AG09309 (cell line): ENCODE results near the gene RASAL1.

ENCODE experiments used
- DNase-seq: peaks from one replicate; pipeline ENCODE4 v3.0.0-alpha.2; 2010; ENCODE audit warnings: low read depth
- H3K4me3 ChIP-seq: 2 replicates; pipeline ENCODE4 v1.5.1; 2011; ENCODE audit warnings: mild to moderate bottlenecking, low read depth, low read length, moderate library complexity; ENCODE audit not compliant: control insufficient read depth
- TF ChIP-seq, protein P1 (sequence below): IDR thresholded peaks from 2 replicates; pipeline ENCODE4 v1.5.1; 2011; ENCODE audit warnings: mild to moderate bottlenecking, low read depth, low read length, inconsistent platforms; ENCODE audit not compliant: insufficient read depth, control insufficient read depth; ENCODE audit errors: missing control alignments

RASAL1 gene

DNA sequence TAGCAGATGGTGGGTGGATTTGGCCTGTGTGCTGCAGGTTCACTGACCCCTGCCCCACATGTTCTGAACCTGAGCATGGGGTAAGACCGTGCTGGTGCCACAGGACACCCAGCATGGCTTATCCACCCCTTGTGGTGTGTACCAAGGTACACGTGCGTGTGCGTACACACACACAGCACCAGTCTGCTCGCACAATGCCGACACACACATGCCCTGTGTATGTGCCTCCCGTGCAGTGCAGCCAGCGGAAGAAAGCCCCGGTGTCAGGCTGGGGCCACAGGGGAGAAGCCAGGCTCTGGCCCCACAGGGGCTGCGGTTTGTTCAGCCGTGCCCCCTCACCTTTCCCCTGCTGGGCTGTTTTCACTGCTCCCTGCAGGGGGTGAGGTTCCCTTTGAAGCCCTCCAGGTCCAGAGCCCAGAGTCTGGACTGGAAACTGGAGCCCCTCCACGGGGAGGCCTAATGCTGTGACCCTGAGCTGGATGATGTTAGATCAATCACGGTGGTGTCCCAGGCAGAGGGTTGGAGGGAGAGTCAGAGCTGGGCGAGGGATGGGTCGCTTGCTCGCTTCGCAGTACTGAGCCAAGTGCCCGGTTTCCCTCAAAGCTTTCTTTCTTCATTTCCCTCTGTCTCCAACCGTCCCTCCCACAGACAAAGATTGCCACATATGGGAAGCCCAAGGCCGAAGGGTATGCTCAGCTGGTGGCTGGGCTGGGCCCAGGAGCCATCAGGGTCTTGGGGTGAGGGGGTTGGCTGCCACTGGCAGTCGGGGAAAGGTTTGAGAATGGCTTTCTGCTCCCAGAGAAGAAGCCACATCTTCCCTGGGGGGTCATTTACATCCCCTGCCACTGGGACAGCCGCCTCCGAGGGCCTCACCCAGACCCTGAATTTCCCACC is 72.8 kb downstream of the RASAL1 start:
- DNase-seq = no peak
- H3K4me3 ChIP-seq = no peak overlapping the region
- TF ChIP-seq, protein P1, sequence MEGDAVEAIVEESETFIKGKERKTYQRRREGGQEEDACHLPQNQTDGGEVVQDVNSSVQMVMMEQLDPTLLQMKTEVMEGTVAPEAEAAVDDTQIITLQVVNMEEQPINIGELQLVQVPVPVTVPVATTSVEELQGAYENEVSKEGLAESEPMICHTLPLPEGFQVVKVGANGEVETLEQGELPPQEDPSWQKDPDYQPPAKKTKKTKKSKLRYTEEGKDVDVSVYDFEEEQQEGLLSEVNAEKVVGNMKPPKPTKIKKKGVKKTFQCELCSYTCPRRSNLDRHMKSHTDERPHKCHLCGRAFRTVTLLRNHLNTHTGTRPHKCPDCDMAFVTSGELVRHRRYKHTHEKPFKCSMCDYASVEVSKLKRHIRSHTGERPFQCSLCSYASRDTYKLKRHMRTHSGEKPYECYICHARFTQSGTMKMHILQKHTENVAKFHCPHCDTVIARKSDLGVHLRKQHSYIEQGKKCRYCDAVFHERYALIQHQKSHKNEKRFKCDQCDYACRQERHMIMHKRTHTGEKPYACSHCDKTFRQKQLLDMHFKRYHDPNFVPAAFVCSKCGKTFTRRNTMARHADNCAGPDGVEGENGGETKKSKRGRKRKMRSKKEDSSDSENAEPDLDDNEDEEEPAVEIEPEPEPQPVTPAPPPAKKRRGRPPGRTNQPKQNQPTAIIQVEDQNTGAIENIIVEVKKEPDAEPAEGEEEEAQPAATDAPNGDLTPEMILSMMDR = no peak

DNA sequence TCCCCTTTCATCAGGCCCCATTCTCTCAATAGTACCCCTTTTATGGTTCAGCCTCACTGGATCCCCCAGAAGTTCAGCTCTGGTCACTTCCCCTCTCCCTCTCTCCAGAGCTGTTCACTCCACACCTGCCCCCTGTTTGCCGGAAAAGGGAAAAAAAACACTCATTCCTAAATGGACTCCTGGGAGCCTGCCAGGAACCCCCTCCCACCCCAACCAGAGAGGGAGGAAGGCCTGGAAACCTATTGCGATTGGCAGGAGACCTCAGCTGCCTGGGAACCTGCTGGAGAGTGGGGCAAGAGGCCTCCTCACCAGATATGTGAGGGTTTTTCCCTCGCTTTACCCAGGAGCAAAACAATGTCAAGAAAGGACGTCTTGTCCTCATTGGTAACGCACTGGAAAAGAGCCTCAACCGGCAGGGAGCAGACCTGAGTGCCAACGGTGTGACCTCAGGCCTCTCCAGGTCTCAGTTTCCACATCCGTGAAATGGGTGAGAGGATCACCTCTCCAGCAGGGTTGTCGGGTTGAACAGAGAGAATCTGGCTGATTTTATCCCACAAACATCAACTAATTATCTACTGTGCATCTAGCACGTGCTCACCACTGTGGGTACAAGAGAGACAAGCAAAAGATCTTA is 74.4 kb downstream of the RASAL1 start:
- TF ChIP-seq, protein P1 = no peak
- no peak overlapping the region for H3K4me3 ChIP-seq
- DNase-seq = no peak

DNA sequence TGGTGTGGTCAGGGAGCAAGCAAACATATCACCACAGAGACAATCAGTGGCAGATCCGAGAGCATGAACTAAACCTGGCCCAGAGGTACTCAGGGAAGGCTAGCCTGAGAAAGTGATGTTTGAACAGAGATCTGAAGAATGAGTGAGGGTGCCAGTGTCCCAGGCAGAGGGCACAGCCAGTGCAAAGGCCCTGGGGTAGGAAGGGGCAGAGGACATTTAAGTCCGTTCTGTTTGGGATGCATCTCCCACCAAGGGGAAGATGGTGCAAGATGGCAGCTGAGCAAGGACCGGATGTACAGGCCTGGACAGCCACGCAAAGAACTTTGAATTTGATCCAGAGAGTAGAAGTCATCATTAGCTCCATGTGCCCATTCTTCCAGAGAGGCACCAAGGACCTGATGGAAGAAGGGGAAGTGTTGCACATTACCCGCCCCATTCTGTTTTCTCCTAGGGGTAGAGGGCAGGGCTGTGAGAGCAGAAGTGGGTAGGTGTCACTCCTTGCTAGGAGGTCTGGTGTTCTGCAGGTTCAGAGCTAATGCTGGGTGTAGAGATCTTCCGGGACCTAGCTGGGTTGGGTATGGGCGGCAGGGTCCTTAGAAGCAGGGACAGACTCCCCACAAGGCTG is 75.1 kb downstream of the RASAL1 start:
- TF ChIP-seq, protein P1 = no peak
- no peak overlapping the region for H3K4me3 ChIP-seq
- no peak for DNase-seq

DNA sequence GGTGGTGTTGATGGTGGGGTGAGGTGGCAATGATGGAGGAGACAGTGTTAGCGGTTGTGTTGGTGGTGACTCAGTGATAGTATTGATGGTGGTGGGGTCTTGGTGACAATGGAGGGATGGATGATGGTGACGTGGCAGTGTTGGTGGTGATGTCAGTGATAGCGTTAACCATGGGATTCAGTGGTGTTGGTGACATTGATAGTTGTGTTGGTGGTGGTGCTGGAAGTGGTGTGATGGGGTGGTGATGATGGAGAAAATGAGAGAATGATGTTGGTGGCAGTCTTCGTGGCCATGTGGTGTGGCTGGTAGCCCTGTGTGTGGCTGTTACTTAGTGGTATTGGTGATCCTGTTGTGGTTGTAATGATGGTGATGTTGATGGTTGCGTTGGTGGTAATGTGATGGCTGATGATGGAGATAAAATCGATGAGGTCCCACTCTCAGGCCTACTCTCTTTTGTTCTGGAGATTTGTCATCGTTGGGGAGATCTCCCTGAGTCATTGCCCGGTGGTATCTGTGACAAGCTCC is 76.4 kb downstream of the RASAL1 start:
- DNase-seq = no peak
- TF ChIP-seq, protein P1 = no peak
- no peak overlapping the region for H3K4me3 ChIP-seq

DNA sequence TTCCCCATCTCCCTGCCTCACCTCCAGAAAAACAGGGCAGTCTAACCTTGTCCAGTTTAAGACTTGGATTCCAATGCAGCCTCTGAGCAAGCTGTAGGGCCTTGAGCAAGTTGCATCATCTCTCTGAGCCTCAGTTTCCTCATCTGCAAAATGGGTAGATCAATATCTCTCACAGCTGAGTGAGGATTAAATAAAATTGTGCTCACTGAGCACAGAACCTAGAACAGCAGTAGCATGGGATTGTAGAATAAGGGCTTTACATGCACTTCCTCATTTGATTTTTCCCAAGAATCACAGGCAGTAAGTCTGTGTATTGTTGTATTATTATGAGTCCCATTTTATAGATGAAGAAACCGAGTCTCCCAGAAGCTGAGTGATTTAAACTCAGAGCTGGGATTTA is 77.0 kb downstream of the RASAL1 start:
- TF ChIP-seq, protein P1 = no peak
- no peak for DNase-seq
- H3K4me3 ChIP-seq = no peak overlapping the region

DNA sequence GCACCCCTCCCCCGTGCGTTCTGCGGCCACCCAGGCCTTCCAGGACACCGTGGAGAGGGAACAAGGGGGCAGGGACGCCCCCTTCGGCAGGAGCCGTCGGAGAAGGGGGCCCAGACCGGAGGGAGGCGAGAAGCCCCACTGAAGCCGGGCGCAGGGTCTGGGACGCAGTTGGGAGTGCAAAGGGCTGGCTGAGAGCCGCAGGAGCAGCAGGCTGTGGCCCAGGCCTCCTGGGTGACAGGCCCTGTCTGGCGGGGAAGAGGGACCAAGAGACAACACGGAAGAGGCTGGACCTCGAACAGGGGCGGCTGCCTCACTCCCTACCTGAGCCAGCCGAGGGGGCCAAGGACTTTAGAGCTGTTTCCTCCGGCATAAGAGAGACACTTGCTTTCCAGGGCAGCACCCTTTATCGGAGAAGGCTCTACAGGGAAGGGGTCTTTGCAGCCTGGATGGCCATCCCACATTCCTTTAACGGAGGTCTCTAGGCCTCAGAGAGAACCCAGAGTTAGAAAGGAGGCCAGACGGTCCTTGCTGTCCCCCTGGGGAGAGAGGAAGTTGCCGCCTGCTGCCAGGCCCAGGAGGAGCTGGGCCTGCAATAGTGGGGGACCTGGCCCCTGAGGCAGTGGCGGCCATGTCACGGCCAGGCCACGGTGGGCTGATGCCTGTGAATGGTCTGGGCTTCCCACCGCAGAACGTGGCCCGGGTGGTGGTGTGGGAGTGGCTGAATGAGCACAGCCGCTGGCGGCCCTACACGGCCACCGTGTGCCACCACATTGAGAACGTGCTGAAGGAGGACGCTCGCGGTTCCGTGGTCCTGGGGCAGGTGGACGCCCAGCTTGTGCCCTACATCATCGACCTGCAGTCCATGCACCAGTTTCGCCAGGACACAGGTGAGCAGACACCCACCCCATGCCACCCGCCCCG is 77.7 kb downstream of the RASAL1 start:
- DNase-seq = no peak
- no peak overlapping the region for H3K4me3 ChIP-seq
- TF ChIP-seq, protein P1 = no peak
